ENCODE results near the gene IAPP. TPM values are rescaled to one million over a fixed set of nuclear protein-coding genes. Genes with fewer than 3 reads are reported as not detected.
"Not testable (repeated sequence)": the region's sequence is repeated elsewhere in the genome, so short reads cannot be mapped to it uniquely, and the experiment has no call there.

The IAPP gene
- polyA plus RNA-seq, 4 donors, result 1.4 to 3.4 TPM; not detected in 2

GRCh38 chr12:21353948-21354347 lies 18.8 kb upstream of the IAPP start:
- FAIRE-seq (no peak), DNase-seq (no peak)
- H3K9me3 ChIP-seq (ENCODE audit: control insufficient read depth in 2 of 2, insufficient read depth in 1 of 2, low read depth in 1 of 2, low read length in 1 of 2), result no peaks in the 10 kb centered on the region
- H3K4me1 ChIP-seq (ENCODE audit: control insufficient read depth in 3 of 3, insufficient read depth in 2 of 3, low read depth in 1 of 3, low read length in 2 of 3), result no peaks in the 10 kb centered on the region
- no peak overlapping the region for H3K4me3 ChIP-seq (ENCODE audit: low read depth in 1 of 3, low read length in 3 of 3)
- no peak overlapping the region for H3K27ac ChIP-seq (ENCODE audit: low read depth in 1 of 3, low read length in 2 of 3)
- WGBS, 3 donors, result 83 to 88% (median 83%) methylated on average over 4 of the region's 4 CpGs
- peaks cover 0 to 2% (median 0%) of the 10 kb centered on the region in 3 donors for H3K27me3 ChIP-seq (ENCODE audit: control insufficient read depth in 3 of 3, insufficient read depth in 3 of 3, low read length in 3 of 3)
- no peaks in the 10 kb centered on the region for H3K36me3 ChIP-seq (ENCODE audit: control insufficient read depth in 3 of 3, insufficient read depth in 2 of 3, low read depth in 1 of 3, low read length in 3 of 3)

- Histone ChIP-seq H3K36me3 (ENCODE audit: control insufficient read depth in 3 of 3, insufficient read depth in 2 of 3, low read depth in 1 of 3, low read length in 3 of 3) (no peaks in the 10 kb centered on the region), H3K27me3 (ENCODE audit: control insufficient read depth in 3 of 3, insufficient read depth in 3 of 3, low read length in 3 of 3) (peaks cover 0 to 2% (median 0%) of the 10 kb centered on the region in 3 donors), H3K9me3 (ENCODE audit: control insufficient read depth in 2 of 2, insufficient read depth in 1 of 2, low read depth in 1 of 2, low read length in 1 of 2) (no peaks in the 10 kb centered on the region), H3K4me1 (ENCODE audit: control insufficient read depth in 3 of 3, insufficient read depth in 2 of 3, low read depth in 1 of 3, low read length in 2 of 3) (no peaks in the 10 kb centered on the region), H3K27ac (ENCODE audit: low read depth in 1 of 3, low read length in 2 of 3) (no peak overlapping the region), H3K4me3 (ENCODE audit: low read depth in 1 of 3, low read length in 3 of 3) (no peak overlapping the region)
- FAIRE-seq (no peak), DNase-seq (no peak)
- 74 to 94% (median 85%) methylated on average over 1 of the region's 1 CpG for WGBS, 3 donors
Observed at GRCh38 chr12:21354641-21355040, 18.1 kb upstream of the IAPP start.

- H3K27me3 ChIP-seq (ENCODE audit: control insufficient read depth in 3 of 3, insufficient read depth in 3 of 3, low read length in 3 of 3); DNase-seq; FAIRE-seq; H3K36me3 ChIP-seq (ENCODE audit: control insufficient read depth in 3 of 3, insufficient read depth in 2 of 3, low read depth in 1 of 3, low read length in 3 of 3); H3K9me3 ChIP-seq (ENCODE audit: control insufficient read depth in 2 of 2, insufficient read depth in 1 of 2, low read depth in 1 of 2, low read length in 1 of 2); H3K27ac ChIP-seq (ENCODE audit: low read depth in 1 of 3, low read length in 2 of 3); H3K4me3 ChIP-seq (ENCODE audit: low read depth in 1 of 3, low read length in 3 of 3); H3K4me1 ChIP-seq (ENCODE audit: control insufficient read depth in 3 of 3, insufficient read depth in 2 of 3, low read depth in 1 of 3, low read length in 2 of 3): not testable (repeated sequence)
- 77 to 83% (median 82%) methylated on average over 10 of the region's 10 CpGs for WGBS, 3 donors
Observed at GRCh38 chr12:21360632-21361031, 12.1 kb upstream of the IAPP start.

GRCh38 chr12:21369141-21369980 lies 3.3 kb upstream of the IAPP start:
- Histone ChIP-seq H3K36me3 (ENCODE audit: control insufficient read depth in 3 of 3, insufficient read depth in 2 of 3, low read depth in 1 of 3, low read length in 3 of 3) (no peaks in the 10 kb centered on the region), H3K4me1 (ENCODE audit: control insufficient read depth in 3 of 3, insufficient read depth in 2 of 3, low read depth in 1 of 3, low read length in 2 of 3) (no peaks in the 10 kb centered on the region), H3K9me3 (ENCODE audit: control insufficient read depth in 2 of 2, insufficient read depth in 1 of 2, low read depth in 1 of 2, low read length in 1 of 2) (no peaks in the 10 kb centered on the region), H3K4me3 (ENCODE audit: low read depth in 1 of 3, low read length in 3 of 3) (no peak overlapping the region), H3K27me3 (ENCODE audit: control insufficient read depth in 3 of 3, insufficient read depth in 3 of 3, low read length in 3 of 3) (no peaks in the 10 kb centered on the region), H3K27ac (ENCODE audit: low read depth in 1 of 3, low read length in 2 of 3) (no peak overlapping the region)
- DNase-seq, result no peak
- no peak for FAIRE-seq
- WGBS, 3 donors, result 40 to 48% (median 46%) methylated on average over 4 of the region's 4 CpGs

GRCh38 chr12:21370845-21371449 lies 1.8 kb upstream of the IAPP start:
- H3K27ac ChIP-seq (ENCODE audit: low read depth in 1 of 3, low read length in 2 of 3), result no peak overlapping the region
- DNase-seq, result no peak
- no peak overlapping the region for H3K4me3 ChIP-seq (ENCODE audit: low read depth in 1 of 3, low read length in 3 of 3)
- no peaks in the 10 kb centered on the region for H3K27me3 ChIP-seq (ENCODE audit: control insufficient read depth in 3 of 3, insufficient read depth in 3 of 3, low read length in 3 of 3)
- 79 to 85% (median 82%) methylated on average over 7 of the region's 7 CpGs for WGBS, 3 donors
- no peaks in the 10 kb centered on the region for H3K36me3 ChIP-seq (ENCODE audit: control insufficient read depth in 3 of 3, insufficient read depth in 2 of 3, low read depth in 1 of 3, low read length in 3 of 3)
- FAIRE-seq, result no peak
- H3K4me1 ChIP-seq (ENCODE audit: control insufficient read depth in 3 of 3, insufficient read depth in 2 of 3, low read depth in 1 of 3, low read length in 2 of 3), result no peaks in the 10 kb centered on the region
- H3K9me3 ChIP-seq (ENCODE audit: control insufficient read depth in 2 of 2, insufficient read depth in 1 of 2, low read depth in 1 of 2, low read length in 1 of 2), result no peaks in the 10 kb centered on the region

- Histone ChIP-seq H3K27ac (ENCODE audit: low read depth in 1 of 3, low read length in 2 of 3) (no peak overlapping the region), H3K4me1 (ENCODE audit: control insufficient read depth in 3 of 3, insufficient read depth in 2 of 3, low read depth in 1 of 3, low read length in 2 of 3) (no peaks in the 10 kb centered on the region), H3K4me3 (ENCODE audit: low read depth in 1 of 3, low read length in 3 of 3) (no peak overlapping the region), H3K27me3 (ENCODE audit: control insufficient read depth in 3 of 3, insufficient read depth in 3 of 3, low read length in 3 of 3) (no peaks in the 10 kb centered on the region), H3K9me3 (ENCODE audit: control insufficient read depth in 2 of 2, insufficient read depth in 1 of 2, low read depth in 1 of 2, low read length in 1 of 2) (no peaks in the 10 kb centered on the region), H3K36me3 (ENCODE audit: control insufficient read depth in 3 of 3, insufficient read depth in 2 of 3, low read depth in 1 of 3, low read length in 3 of 3) (no peaks in the 10 kb centered on the region)
- DNase-seq (no peak), FAIRE-seq (no peak)
- 78 to 84% (median 81%) methylated on average over 3 of the region's 3 CpGs for WGBS, 3 donors
Observed at GRCh38 chr12:21379218-21379617, 6.5 kb downstream of the IAPP start.

- not testable (repeated sequence) for H3K27me3 ChIP-seq (ENCODE audit: control insufficient read depth in 3 of 3, insufficient read depth in 3 of 3, low read length in 3 of 3); H3K9me3 ChIP-seq (ENCODE audit: control insufficient read depth in 2 of 2, insufficient read depth in 1 of 2, low read depth in 1 of 2, low read length in 1 of 2); FAIRE-seq; H3K4me3 ChIP-seq (ENCODE audit: low read depth in 1 of 3, low read length in 3 of 3); DNase-seq; H3K36me3 ChIP-seq (ENCODE audit: control insufficient read depth in 3 of 3, insufficient read depth in 2 of 3, low read depth in 1 of 3, low read length in 3 of 3); H3K27ac ChIP-seq (ENCODE audit: low read depth in 1 of 3, low read length in 2 of 3); H3K4me1 ChIP-seq (ENCODE audit: control insufficient read depth in 3 of 3, insufficient read depth in 2 of 3, low read depth in 1 of 3, low read length in 2 of 3)
- 82 to 90% (median 89%) methylated on average over 5 of the region's 5 CpGs for WGBS, 3 donors
Observed at GRCh38 chr12:21381320-21381719, 8.6 kb downstream of the IAPP start.

GRCh38 chr12:21384261-21384660 lies 11.6 kb downstream of the IAPP start:
- H3K27ac ChIP-seq (ENCODE audit: low read depth in 1 of 3, low read length in 2 of 3), result no peak overlapping the region
- 19 to 58% (median 37%) methylated on average over 2 of the region's 2 CpGs for WGBS, 3 donors
- no peak for FAIRE-seq
- no peaks in the 10 kb centered on the region for H3K27me3 ChIP-seq (ENCODE audit: control insufficient read depth in 3 of 3, insufficient read depth in 3 of 3, low read length in 3 of 3)
- H3K4me3 ChIP-seq (ENCODE audit: low read depth in 1 of 3, low read length in 3 of 3), result no peak overlapping the region
- H3K4me1 ChIP-seq (ENCODE audit: control insufficient read depth in 3 of 3, insufficient read depth in 2 of 3, low read depth in 1 of 3, low read length in 2 of 3), result no peaks in the 10 kb centered on the region
- peak; percentile 37 to 57 for DNase-seq
- no peaks in the 10 kb centered on the region for H3K36me3 ChIP-seq (ENCODE audit: control insufficient read depth in 3 of 3, insufficient read depth in 2 of 3, low read depth in 1 of 3, low read length in 3 of 3)
- H3K9me3 ChIP-seq (ENCODE audit: control insufficient read depth in 2 of 2, insufficient read depth in 1 of 2, low read depth in 1 of 2, low read length in 1 of 2), result peaks cover 0 to 7% of the 10 kb centered on the region in 2 donors

Measured in small intestine (tissue), 7 donors.